ENCODE data around the gene KLHDC10. TPM values are rescaled to one million over a fixed set of nuclear protein-coding genes. Genes with fewer than 3 reads are reported as not detected.

The KLHDC10 gene
- polyA plus RNA-seq, 1 donor from 2014 or later = 59.1 TPM

DNA sequence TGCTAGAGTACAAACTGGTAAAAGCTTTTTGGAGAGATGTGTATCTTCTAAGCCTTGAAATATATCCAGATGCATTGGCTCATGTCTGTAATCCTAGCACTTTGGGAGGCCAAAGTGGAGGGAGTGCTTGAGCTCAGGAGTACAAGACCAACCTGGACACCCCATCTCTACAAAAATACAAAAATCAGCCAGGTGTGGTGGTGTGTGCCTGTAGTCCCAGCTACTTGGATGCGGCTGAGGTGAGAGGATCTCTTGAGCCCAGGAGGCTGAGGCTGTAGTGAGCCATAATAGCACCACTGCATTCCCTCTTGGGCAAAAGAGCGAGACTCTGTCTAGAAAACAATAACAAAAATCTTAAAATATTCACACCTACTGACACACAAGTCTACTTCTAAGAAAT is 109.3 kb downstream of the KLHDC10 start:
- H3K79me2 ChIP-seq (replicated peaks; ENCODE audit: insufficient read depth, low read length) = no peaks in the 10 kb centered on the region
- H3F3A ChIP-seq (ENCODE audit: insufficient read depth, low read length, poor library complexity, severe bottlenecking) = no peaks in the 10 kb centered on the region
- no peak overlapping the region for H3K27ac ChIP-seq (ENCODE audit: low read length)
- H3K9ac ChIP-seq (ENCODE audit: low read length) = no peak overlapping the region
- no peak overlapping the region for H2AFZ ChIP-seq (ENCODE audit: low read depth, low read length)
- H3K9me2 ChIP-seq (ENCODE audit: insufficient read depth, low read length) = no peaks in the 10 kb centered on the region
- H3K9me3 ChIP-seq (ENCODE audit: low read length) = no peaks in the 10 kb centered on the region
- no peak overlapping the region for H3K4me3 ChIP-seq (ENCODE audit: low read length)
- no peaks in the 10 kb centered on the region for H4K20me1 ChIP-seq (ENCODE audit: insufficient read depth)
- no peaks in the 10 kb centered on the region for H3K27me3 ChIP-seq (ENCODE audit: insufficient read depth, low read depth, low read length)
- no peaks in the 10 kb centered on the region for H3K36me3 ChIP-seq (ENCODE audit: insufficient read depth, low read length)
- H3K4me2 ChIP-seq (ENCODE audit: low read length) = no peak overlapping the region
- TF ChIP-seq EZH2 (IDR thresholded peaks at IDR 0.05; ENCODE audit: borderline replicate concordance, insufficient read depth, low read length, poor library complexity, severe bottlenecking) = no peak
- no peak for TF ChIP-seq RAD21 (conservative IDR thresholded peaks at IDR 0.05)
- no peak for TF ChIP-seq SMC3 (conservative IDR thresholded peaks at IDR 0.05; ENCODE audit: poor library complexity)
- TF ChIP-seq EP300 (conservative IDR thresholded peaks at IDR 0.05; ENCODE audit: poor library complexity, severe bottlenecking) = no peak
- TF ChIP-seq, protein P1, sequence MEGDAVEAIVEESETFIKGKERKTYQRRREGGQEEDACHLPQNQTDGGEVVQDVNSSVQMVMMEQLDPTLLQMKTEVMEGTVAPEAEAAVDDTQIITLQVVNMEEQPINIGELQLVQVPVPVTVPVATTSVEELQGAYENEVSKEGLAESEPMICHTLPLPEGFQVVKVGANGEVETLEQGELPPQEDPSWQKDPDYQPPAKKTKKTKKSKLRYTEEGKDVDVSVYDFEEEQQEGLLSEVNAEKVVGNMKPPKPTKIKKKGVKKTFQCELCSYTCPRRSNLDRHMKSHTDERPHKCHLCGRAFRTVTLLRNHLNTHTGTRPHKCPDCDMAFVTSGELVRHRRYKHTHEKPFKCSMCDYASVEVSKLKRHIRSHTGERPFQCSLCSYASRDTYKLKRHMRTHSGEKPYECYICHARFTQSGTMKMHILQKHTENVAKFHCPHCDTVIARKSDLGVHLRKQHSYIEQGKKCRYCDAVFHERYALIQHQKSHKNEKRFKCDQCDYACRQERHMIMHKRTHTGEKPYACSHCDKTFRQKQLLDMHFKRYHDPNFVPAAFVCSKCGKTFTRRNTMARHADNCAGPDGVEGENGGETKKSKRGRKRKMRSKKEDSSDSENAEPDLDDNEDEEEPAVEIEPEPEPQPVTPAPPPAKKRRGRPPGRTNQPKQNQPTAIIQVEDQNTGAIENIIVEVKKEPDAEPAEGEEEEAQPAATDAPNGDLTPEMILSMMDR (IDR thresholded peaks at IDR 0.05; ENCODE audit: poor library complexity, severe bottlenecking) = no peak
- no peak for TF ChIP-seq TAF1 (IDR thresholded peaks at IDR 0.05; ENCODE audit: low read depth)
- TF ChIP-seq, protein P2, sequence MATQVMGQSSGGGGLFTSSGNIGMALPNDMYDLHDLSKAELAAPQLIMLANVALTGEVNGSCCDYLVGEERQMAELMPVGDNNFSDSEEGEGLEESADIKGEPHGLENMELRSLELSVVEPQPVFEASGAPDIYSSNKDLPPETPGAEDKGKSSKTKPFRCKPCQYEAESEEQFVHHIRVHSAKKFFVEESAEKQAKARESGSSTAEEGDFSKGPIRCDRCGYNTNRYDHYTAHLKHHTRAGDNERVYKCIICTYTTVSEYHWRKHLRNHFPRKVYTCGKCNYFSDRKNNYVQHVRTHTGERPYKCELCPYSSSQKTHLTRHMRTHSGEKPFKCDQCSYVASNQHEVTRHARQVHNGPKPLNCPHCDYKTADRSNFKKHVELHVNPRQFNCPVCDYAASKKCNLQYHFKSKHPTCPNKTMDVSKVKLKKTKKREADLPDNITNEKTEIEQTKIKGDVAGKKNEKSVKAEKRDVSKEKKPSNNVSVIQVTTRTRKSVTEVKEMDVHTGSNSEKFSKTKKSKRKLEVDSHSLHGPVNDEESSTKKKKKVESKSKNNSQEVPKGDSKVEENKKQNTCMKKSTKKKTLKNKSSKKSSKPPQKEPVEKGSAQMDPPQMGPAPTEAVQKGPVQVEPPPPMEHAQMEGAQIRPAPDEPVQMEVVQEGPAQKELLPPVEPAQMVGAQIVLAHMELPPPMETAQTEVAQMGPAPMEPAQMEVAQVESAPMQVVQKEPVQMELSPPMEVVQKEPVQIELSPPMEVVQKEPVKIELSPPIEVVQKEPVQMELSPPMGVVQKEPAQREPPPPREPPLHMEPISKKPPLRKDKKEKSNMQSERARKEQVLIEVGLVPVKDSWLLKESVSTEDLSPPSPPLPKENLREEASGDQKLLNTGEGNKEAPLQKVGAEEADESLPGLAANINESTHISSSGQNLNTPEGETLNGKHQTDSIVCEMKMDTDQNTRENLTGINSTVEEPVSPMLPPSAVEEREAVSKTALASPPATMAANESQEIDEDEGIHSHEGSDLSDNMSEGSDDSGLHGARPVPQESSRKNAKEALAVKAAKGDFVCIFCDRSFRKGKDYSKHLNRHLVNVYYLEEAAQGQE (IDR thresholded peaks at IDR 0.05; ENCODE audit: borderline replicate concordance) = no peak
- no peak for TF ChIP-seq POLR2AphosphoS5 (IDR thresholded peaks at IDR 0.05)
- no peak for TF ChIP-seq MXI1 (conservative IDR thresholded peaks at IDR 0.05; ENCODE audit: poor library complexity, severe bottlenecking)

DNA sequence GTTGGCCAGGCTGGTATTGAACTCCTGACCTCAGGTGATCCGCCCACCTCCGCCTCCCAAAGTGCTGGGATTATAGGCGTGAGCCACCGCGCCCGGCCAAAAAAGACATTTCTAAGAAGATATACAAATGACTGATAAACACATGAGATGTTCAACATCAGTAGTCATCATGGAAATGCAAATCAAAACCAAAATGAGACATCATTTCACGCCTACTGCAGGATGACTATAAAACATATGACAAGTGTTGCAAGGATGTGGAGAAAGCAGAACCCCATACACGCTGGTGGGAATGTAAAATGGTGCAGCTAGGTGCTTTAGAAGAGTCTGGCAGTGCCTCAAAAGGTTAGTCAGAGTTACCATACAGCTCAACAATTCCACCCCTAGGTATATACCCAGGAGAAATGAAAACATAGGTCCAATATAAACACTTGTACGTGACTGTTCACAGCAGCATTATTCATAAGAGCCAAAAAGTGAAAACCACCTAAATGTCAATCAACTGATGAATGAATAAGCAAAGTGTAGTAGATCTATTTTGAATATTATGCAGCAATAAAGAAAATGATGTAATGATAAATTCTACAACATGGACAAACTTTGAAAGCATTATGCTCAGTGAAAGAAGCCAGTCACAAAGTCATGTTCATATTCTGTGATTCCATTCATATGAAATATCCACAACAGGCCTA is 110.4 kb downstream of the KLHDC10 start:
- Histone ChIP-seq H2AFZ (ENCODE audit: low read depth, low read length) (no peak overlapping the region), H3K4me3 (ENCODE audit: low read length) (no peak overlapping the region), H3K27me3 (ENCODE audit: insufficient read depth, low read depth, low read length) (no peaks in the 10 kb centered on the region), H3K9me3 (ENCODE audit: low read length) (no peaks in the 10 kb centered on the region), H3K9ac (ENCODE audit: low read length) (no peak overlapping the region), H3K79me2 (replicated peaks; ENCODE audit: insufficient read depth, low read length) (no peaks in the 10 kb centered on the region), H4K20me1 (ENCODE audit: insufficient read depth) (no peaks in the 10 kb centered on the region), H3K4me2 (ENCODE audit: low read length) (no peak overlapping the region), H3F3A (ENCODE audit: insufficient read depth, low read length, poor library complexity, severe bottlenecking) (no peaks in the 10 kb centered on the region), H3K27ac (ENCODE audit: low read length) (no peak overlapping the region), H3K9me2 (ENCODE audit: insufficient read depth, low read length) (no peaks in the 10 kb centered on the region), H3K36me3 (ENCODE audit: insufficient read depth, low read length) (no peaks in the 10 kb centered on the region)
- no peak for TF ChIP-seq RAD21 (conservative IDR thresholded peaks at IDR 0.05)
- no peak for TF ChIP-seq MXI1 (conservative IDR thresholded peaks at IDR 0.05; ENCODE audit: poor library complexity, severe bottlenecking)
- TF ChIP-seq POLR2AphosphoS5 (IDR thresholded peaks at IDR 0.05) = no peak
- TF ChIP-seq SMC3 (conservative IDR thresholded peaks at IDR 0.05; ENCODE audit: poor library complexity) = no peak
- no peak for TF ChIP-seq EZH2 (IDR thresholded peaks at IDR 0.05; ENCODE audit: borderline replicate concordance, insufficient read depth, low read length, poor library complexity, severe bottlenecking)
- TF ChIP-seq EP300 (conservative IDR thresholded peaks at IDR 0.05; ENCODE audit: poor library complexity, severe bottlenecking) = no peak
- TF ChIP-seq, protein P2 (IDR thresholded peaks at IDR 0.05; ENCODE audit: borderline replicate concordance) = no peak
- TF ChIP-seq, protein P1 (IDR thresholded peaks at IDR 0.05; ENCODE audit: poor library complexity, severe bottlenecking) = no peak
- no peak for TF ChIP-seq TAF1 (IDR thresholded peaks at IDR 0.05; ENCODE audit: low read depth)
